ENCODE results near the gene CPXCR1. TPM values are rescaled to one million over a fixed set of nuclear protein-coding genes. Genes with fewer than 3 reads are reported as not detected.
"Not testable (repeated sequence)": the region's sequence is repeated elsewhere in the genome, so short reads cannot be mapped to it uniquely, and the experiment has no call there.

Gene CPXCR1
- total and polyA plus RNA-seq, 2 donors (not counting 1 experiment from before 2014, with no cell fraction given): not detected

DNA sequence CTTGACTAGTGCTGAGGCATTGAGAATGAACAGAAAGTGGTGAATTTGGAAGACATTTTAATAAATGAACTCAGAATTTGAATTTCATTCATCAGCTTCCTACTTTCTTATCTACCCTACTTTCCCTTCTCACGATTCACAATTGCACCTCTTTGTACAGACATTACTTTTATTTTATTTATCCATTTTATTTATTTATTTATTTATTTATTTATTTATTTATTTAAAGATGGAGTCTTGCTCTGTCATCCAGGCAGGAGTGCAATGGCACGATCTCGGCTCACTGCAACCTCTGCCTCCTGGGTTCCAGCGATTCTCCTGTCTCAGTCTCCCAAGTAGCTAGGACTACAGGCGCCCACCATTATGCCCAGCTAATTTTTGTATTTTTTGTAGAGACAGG, 5.3 kb downstream of the CPXCR1 start:
- H2AFZ ChIP-seq (ENCODE audit: insufficient read depth, low read depth, low read length, poor library complexity, severe bottlenecking); H3K27ac Mint-ChIP-seq; H3K79me2 ChIP-seq (ENCODE audit: control insufficient read depth, insufficient read depth, low read length); H3K36me3 ChIP-seq (replicated peaks in 1 of 2; ENCODE audit: control extremely low read depth in 1 of 2, control insufficient read depth in 1 of 2, extremely low read depth in 1 of 2, insufficient read depth in 2 of 2, low read length in 1 of 2); H3K9ac ChIP-seq (ENCODE audit: low read length); POLR2A ChIA-PET; H3K27ac ChIP-seq (ENCODE audit: low read length in 2 of 2); intact Hi-C loops (cut with micrococcal nuclease); H3K4me1 ChIP-seq (ENCODE audit: control insufficient read depth in 2 of 2, insufficient read depth in 2 of 2, low read length in 2 of 2); H3K9me3 ChIP-seq (ENCODE audit: control extremely low read depth in 1 of 3, control insufficient read depth in 2 of 3, insufficient read depth in 1 of 3, low read length in 2 of 3); ATAC-seq (ENCODE audit: low read depth); H3K4me1 Mint-ChIP-seq; H3K9me3 Mint-ChIP-seq (ENCODE audit: insufficient read depth); CTCF ChIA-PET; H3K4me3 Mint-ChIP-seq; DNase-seq; H3K4me2 ChIP-seq (replicated peaks; ENCODE audit: low read depth, low read length, poor library complexity, severe bottlenecking); H3K27me3 Mint-ChIP-seq; H4K20me1 ChIP-seq (ENCODE audit: control insufficient read depth, insufficient read depth, low read length, poor library complexity, severe bottlenecking); H3K4me3 ChIP-seq (ENCODE audit: control extremely low read depth in 1 of 5, extremely low read depth in 1 of 5, insufficient read depth in 1 of 5, low read depth in 2 of 5, low read length in 4 of 5); H3K27me3 ChIP-seq (replicated peaks in 1 of 4; ENCODE audit: control extremely low read depth in 1 of 4, control insufficient read depth in 3 of 4, insufficient read depth in 4 of 4, low read length in 3 of 4): not testable (repeated sequence)
- no CpG with 5 or more reads among the region's 5 CpGs for WGBS (ENCODE audit: insufficient coverage)

DNA sequence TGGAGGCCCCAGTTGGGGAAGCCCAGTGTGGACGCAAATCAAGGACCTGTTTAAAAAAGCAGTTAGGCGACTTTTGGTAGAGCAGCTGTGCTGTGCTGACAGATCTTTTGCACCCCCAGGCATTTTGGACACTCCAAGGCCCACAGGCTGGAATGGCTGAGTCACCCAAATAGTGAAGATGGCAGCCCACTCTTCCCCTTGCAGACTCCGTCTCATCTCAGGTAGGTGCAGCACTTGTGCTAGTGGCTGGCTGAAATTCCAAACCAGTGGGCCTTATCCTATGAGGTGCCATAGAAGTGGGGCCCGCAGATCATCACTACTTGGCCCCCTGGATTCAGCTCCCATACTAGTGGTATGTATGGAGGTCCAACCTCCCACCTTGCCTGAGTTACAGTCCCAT, 42.8 kb downstream of the CPXCR1 start:
- DNase-seq: no peak
- POLR2A ChIA-PET: no interaction called here
- Mint-ChIP-seq H3K27ac (no peak overlapping the region), H3K27me3 (no peaks in the 10 kb centered on the region), H3K4me3 (no peak overlapping the region), H3K4me1 (no peaks in the 10 kb centered on the region), H3K9me3 (ENCODE audit: insufficient read depth) (no peaks in the 10 kb centered on the region)
- H3K4me3 ChIP-seq (ENCODE audit: control extremely low read depth in 1 of 5, extremely low read depth in 1 of 5, insufficient read depth in 1 of 5, low read depth in 2 of 5, low read length in 4 of 5): no peak overlapping the region
- H2AFZ ChIP-seq (ENCODE audit: insufficient read depth, low read depth, low read length, poor library complexity, severe bottlenecking): no peak overlapping the region
- H3K9me3 ChIP-seq (ENCODE audit: control extremely low read depth in 1 of 3, control insufficient read depth in 2 of 3, insufficient read depth in 1 of 3, low read length in 2 of 3): peaks cover 0 to 9% (median 0%) of the 10 kb centered on the region in 3 donors
- H3K79me2 ChIP-seq (ENCODE audit: control insufficient read depth, insufficient read depth, low read length): no peaks in the 10 kb centered on the region
- no peak for ATAC-seq (ENCODE audit: low read depth)
- H4K20me1 ChIP-seq (ENCODE audit: control insufficient read depth, insufficient read depth, low read length, poor library complexity, severe bottlenecking): no peaks in the 10 kb centered on the region
- H3K36me3 ChIP-seq (replicated peaks in 1 of 2; ENCODE audit: control extremely low read depth in 1 of 2, control insufficient read depth in 1 of 2, extremely low read depth in 1 of 2, insufficient read depth in 2 of 2, low read length in 1 of 2): no peaks in the 10 kb centered on the region
- no peak overlapping the region for H3K9ac ChIP-seq (ENCODE audit: low read length)
- intact Hi-C loops (cut with micrococcal nuclease): no loop called here
- no peak for TF ChIP-seq EZH2 (IDR thresholded peaks at IDR 0.05; ENCODE audit: borderline replicate concordance, insufficient read depth, low read depth, low read length, poor library complexity, severe bottlenecking)
- TF ChIP-seq, protein P1, sequence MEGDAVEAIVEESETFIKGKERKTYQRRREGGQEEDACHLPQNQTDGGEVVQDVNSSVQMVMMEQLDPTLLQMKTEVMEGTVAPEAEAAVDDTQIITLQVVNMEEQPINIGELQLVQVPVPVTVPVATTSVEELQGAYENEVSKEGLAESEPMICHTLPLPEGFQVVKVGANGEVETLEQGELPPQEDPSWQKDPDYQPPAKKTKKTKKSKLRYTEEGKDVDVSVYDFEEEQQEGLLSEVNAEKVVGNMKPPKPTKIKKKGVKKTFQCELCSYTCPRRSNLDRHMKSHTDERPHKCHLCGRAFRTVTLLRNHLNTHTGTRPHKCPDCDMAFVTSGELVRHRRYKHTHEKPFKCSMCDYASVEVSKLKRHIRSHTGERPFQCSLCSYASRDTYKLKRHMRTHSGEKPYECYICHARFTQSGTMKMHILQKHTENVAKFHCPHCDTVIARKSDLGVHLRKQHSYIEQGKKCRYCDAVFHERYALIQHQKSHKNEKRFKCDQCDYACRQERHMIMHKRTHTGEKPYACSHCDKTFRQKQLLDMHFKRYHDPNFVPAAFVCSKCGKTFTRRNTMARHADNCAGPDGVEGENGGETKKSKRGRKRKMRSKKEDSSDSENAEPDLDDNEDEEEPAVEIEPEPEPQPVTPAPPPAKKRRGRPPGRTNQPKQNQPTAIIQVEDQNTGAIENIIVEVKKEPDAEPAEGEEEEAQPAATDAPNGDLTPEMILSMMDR (IDR thresholded peaks at IDR 0.05): no peak
- H3K27ac ChIP-seq (ENCODE audit: low read length in 2 of 2): no peak overlapping the region
- WGBS (ENCODE audit: insufficient coverage): 93% methylated on average over 2 of the region's 4 CpGs
- CTCF ChIA-PET: no interaction called here
- no peaks in the 10 kb centered on the region for H3K4me1 ChIP-seq (ENCODE audit: control insufficient read depth in 2 of 2, insufficient read depth in 2 of 2, low read length in 2 of 2)
- H3K27me3 ChIP-seq (replicated peaks in 1 of 4; ENCODE audit: control extremely low read depth in 1 of 4, control insufficient read depth in 3 of 4, insufficient read depth in 4 of 4, low read length in 3 of 4): no peaks in the 10 kb centered on the region
- no peak overlapping the region for H3K4me2 ChIP-seq (replicated peaks; ENCODE audit: low read depth, low read length, poor library complexity, severe bottlenecking)

Data from B cell (primary cell).